Ovary (tissue), 9 donors: ENCODE results near the gene HERPUD2. TPM values are rescaled to one million over a fixed set of nuclear protein-coding genes. Genes with fewer than 3 reads are reported as not detected.

ENCODE experiments used
- DNase-seq, 5 donors: peaks; one replicate each; pipeline ENCODE4 v3.0.0-alpha.2; 2019 to 2020
- H3K27ac ChIP-seq, 2 donors: fragments of 200-600 bp; one replicate each; pipeline versions ENCODE4 v1.5.1 to v1.8.0; 2019 to 2022
- H3K27me3 ChIP-seq: fragments of 200-600 bp; one replicate; pipeline ENCODE4 v1.8.0; 2022
- H3K36me3 ChIP-seq: fragments of 200-600 bp; sonication (generic); one replicate; pipeline ENCODE4 v1.5.1; 2019
- H3K4me1 ChIP-seq: one replicate; pipeline ENCODE4 v1.8.1; 2013; ENCODE audit warnings: mild to moderate bottlenecking, moderate library complexity; ENCODE audit not compliant: insufficient read depth
- H3K4me3 ChIP-seq: fragments of 200-600 bp; sonication (generic); one replicate; pipeline ENCODE4 v1.5.1; 2017
- H3K9me3 ChIP-seq, 2 donors: fragments of 200-600 bp in 1 of 2; sonication (generic) in 1 of 2; one replicate each; pipeline versions ENCODE4 v1.5.1 to v1.8.1; 2013 to 2019; ENCODE audit warnings: mild to moderate bottlenecking in 1 of 2, moderate library complexity in 1 of 2
- EP300 ChIP-seq: sonication (generic); formaldehyde crosslinking; IDR thresholded peaks from one replicate; pipeline ENCODE4 v1.6.1; 2017; ENCODE audit warnings: antibody characterized with exemption
- POLR2A ChIP-seq: fragments of 450-650 bp; IDR thresholded peaks from one replicate; pipeline ENCODE4 v1.6.1; 2017; ENCODE audit warnings: antibody characterized with exemption, mild to moderate bottlenecking, moderate library complexity
- WGBS, 3 donors: extraction: QIAGEN DNeasy Blood & Tissue Kit in 1 of 3; methylation state at CpG; one replicate each; pipeline versions ENCODE4 v1.1.5 to v1.1.7; 2013 to 2017; 5-methylcytosine and 5-hydroxymethylcytosine counted together
- intact Hi-C, 4 donors: fragments of 100-400 bp; cut with DNase I; formaldehyde crosslinking; loops; one replicate each; pipeline versions ENCODE4 v1.11.0 to v1.15.1; 2022 to 2023
- polyA plus RNA-seq, 2 donors: library from polyadenylated mRNA; stranded (reverse); fragments of 200-250 nt in 1 of 2; fragments of 350-450 nt in 1 of 2; fragmentation: Illumina TruSeq in 1 of 2; extraction: RNeasy Lipid Tissue Mini Kit (QIAGEN cat#74804) in 1 of 2; gene quantifications; one replicate each; pipeline ENCODE4 v1.2.3, GENCODE V29; 2013 to 2014
- total RNA-seq, 7 donors: library from RNA; depleted of rRNA in 2 of 7; stranded (reverse); fragments of >200 nt in 2 of 7; fragmentation: NEBNext Ultra II Directional in 3 of 7; extraction: Animal tissue kit (Norgen Biotek cat#: 25700) in 3 of 7; gene quantifications; one replicate each; pipeline versions ENCODE4 v1.1.0 to v1.2.4, GENCODE V29; 2016 to 2023
- TF ChIP-seq, protein P1 (sequence below), 3 donors: fragments of 450-650 bp in 2 of 3; fragments of 200-600 bp in 1 of 3; IDR thresholded peaks; one replicate each; pipeline versions ENCODE4 v1.5.1 to v1.8.0; 2016 to 2022; ENCODE audit warnings: antibody characterized with exemption in 3 of 3, mild to moderate bottlenecking in 1 of 3
- donor health status: DM: no; HTN: no; CAD: no; lungs with moderate emphysema.
- donor health status: DM: no; HTN: no; CAD: no.
- donor health status: Bipolar disorder and iron deficiency.
- donor health status: DM: yes; HTN: yes; CAD: no.
- donor health status: DM: no; HTN: no; CAD: no.
- donor health status: DM: yes; HTN: yes; CAD: no.

Gene HERPUD2
- total and polyA plus RNA-seq, 9 donors, result 31.9 to 39.9 (median 38.7) TPM

GRCh38 chr7:35619863-35620262 lies 75.1 kb downstream of the HERPUD2 start:
- H3K4me1 ChIP-seq, result peaks cover 5% of the 10 kb centered on the region
- 82 to 95% (median 95%) methylated on average over 1 of the region's 1 CpG for WGBS, 3 donors
- H3K9me3 ChIP-seq, result no peaks in the 10 kb centered on the region
- H3K27ac ChIP-seq, result no peak overlapping the region
- H3K27me3 ChIP-seq, result no peaks in the 10 kb centered on the region
- intact Hi-C loops, result no loop called here
- TF ChIP-seq POLR2A, result no peak
- TF ChIP-seq, protein P1, sequence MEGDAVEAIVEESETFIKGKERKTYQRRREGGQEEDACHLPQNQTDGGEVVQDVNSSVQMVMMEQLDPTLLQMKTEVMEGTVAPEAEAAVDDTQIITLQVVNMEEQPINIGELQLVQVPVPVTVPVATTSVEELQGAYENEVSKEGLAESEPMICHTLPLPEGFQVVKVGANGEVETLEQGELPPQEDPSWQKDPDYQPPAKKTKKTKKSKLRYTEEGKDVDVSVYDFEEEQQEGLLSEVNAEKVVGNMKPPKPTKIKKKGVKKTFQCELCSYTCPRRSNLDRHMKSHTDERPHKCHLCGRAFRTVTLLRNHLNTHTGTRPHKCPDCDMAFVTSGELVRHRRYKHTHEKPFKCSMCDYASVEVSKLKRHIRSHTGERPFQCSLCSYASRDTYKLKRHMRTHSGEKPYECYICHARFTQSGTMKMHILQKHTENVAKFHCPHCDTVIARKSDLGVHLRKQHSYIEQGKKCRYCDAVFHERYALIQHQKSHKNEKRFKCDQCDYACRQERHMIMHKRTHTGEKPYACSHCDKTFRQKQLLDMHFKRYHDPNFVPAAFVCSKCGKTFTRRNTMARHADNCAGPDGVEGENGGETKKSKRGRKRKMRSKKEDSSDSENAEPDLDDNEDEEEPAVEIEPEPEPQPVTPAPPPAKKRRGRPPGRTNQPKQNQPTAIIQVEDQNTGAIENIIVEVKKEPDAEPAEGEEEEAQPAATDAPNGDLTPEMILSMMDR (IDR thresholded peaks at IDR 0.05), result no peak
- TF ChIP-seq EP300, result no peak
- DNase-seq, result no peak
- H3K36me3 ChIP-seq, result no peaks in the 10 kb centered on the region
- no peak overlapping the region for H3K4me3 ChIP-seq

GRCh38 chr7:35617041-35617440 lies 77.9 kb downstream of the HERPUD2 start:
- Histone ChIP-seq H3K4me1 (no peaks in the 10 kb centered on the region), H3K27ac (no peak overlapping the region), H3K4me3 (no peak overlapping the region), H3K9me3 (no peaks in the 10 kb centered on the region), H3K36me3 (no peaks in the 10 kb centered on the region), H3K27me3 (no peaks in the 10 kb centered on the region)
- 25 to 63% (median 52%) methylated on average over 3 of the region's 3 CpGs for WGBS, 3 donors
- TF ChIP-seq, protein P1 (IDR thresholded peaks at IDR 0.05), result no peak
- TF ChIP-seq POLR2A (no peak), EP300 (no peak)
- DNase-seq, result no peak
- intact Hi-C loops, result no loop called here

DNA sequence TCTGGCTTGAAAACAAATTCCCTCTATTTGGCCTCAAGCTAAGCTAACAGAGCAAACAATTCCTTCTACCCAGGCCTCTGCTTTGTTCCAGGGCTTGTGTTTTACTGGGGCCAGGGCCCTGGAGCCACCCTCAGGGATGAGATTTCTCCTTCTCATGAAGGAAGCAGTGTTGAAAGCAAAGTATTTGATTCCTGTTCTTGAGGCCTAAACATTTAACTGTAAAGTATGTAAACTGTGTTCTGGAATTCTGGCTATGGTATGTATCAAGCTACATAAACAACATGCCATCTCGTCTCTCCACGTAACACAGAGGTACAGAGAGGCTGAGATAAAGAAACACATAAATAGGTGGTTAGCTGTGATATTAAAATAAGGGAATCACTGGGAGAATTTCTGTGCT lies 81.8 kb downstream of the HERPUD2 start:
- H3K36me3 ChIP-seq, result no peaks in the 10 kb centered on the region
- no peak overlapping the region for H3K27ac ChIP-seq
- intact Hi-C loops, result no loop called here
- no peaks in the 10 kb centered on the region for H3K9me3 ChIP-seq
- H3K4me3 ChIP-seq, result no peak overlapping the region
- no peak for DNase-seq
- H3K27me3 ChIP-seq, result no peaks in the 10 kb centered on the region
- TF ChIP-seq, protein P1 (IDR thresholded peaks at IDR 0.05), result no peak
- TF ChIP-seq POLR2A, result no peak
- no peaks in the 10 kb centered on the region for H3K4me1 ChIP-seq
- WGBS, 3 donors, result 24 to 51% (median 42%) methylated on average over 2 of the region's 2 CpGs

GRCh38 chr7:35605760-35606159 lies 89.2 kb downstream of the HERPUD2 start:
- H3K4me3 ChIP-seq, result no peak overlapping the region
- no peak for DNase-seq
- no peaks in the 10 kb centered on the region for H3K36me3 ChIP-seq
- no peaks in the 10 kb centered on the region for H3K4me1 ChIP-seq
- TF ChIP-seq POLR2A, result no peak
- TF ChIP-seq, protein P1 (IDR thresholded peaks at IDR 0.05), result no peak
- no peak for TF ChIP-seq EP300
- intact Hi-C loops, result no loop called here
- H3K27me3 ChIP-seq, result no peaks in the 10 kb centered on the region
- H3K27ac ChIP-seq, result no peak overlapping the region
- no peaks in the 10 kb centered on the region for H3K9me3 ChIP-seq
- WGBS, 3 donors, result 10 to 32% (median 15%) methylated on average over 1 of the region's 1 CpG

DNA sequence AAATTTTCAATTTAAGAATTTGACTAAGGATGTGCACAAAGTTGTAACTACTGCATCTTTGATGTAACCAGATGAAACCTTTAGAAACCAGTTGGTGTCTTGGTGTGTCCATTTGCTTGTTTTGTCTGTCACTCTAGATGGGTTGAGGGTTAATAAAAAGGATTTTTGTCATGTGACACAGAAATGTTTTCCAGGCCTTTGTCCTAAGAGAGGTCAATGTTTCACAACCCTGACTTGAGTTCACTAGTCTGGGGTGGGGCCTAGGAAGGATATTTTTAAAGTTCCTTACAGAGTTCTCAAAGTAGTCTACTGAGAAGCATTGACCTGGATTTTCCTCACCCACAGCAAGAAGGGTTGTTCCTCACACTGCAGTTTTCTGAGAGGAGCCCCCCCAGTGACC lies 90.3 kb downstream of the HERPUD2 start:
- no peaks in the 10 kb centered on the region for H3K4me1 ChIP-seq
- no peaks in the 10 kb centered on the region for H3K9me3 ChIP-seq
- H3K27ac ChIP-seq, result no peak overlapping the region
- no peak overlapping the region for H3K4me3 ChIP-seq
- H3K36me3 ChIP-seq, result no peaks in the 10 kb centered on the region
- H3K27me3 ChIP-seq, result no peaks in the 10 kb centered on the region
- intact Hi-C loops, result no loop called here
- DNase-seq, result no peak
- no peak for TF ChIP-seq EP300
- TF ChIP-seq POLR2A, result no peak
- TF ChIP-seq, protein P1 (IDR thresholded peaks at IDR 0.05), result no peak
